RWPE2 (cell line): ENCODE measurements around the gene MEPCE.
"Not testable (repeated sequence)": the region's sequence is repeated elsewhere in the genome, so short reads cannot be mapped to it uniquely, and the experiment has no call there.

Experiments used
- ATAC-seq: fragments of 200-7000 bp; cut with Tn5 transposase; 3 replicates; pipeline ENCODE4 v1.9.1; 2021; ENCODE audit warnings: low read depth
- DNase-seq: peaks from one replicate; pipeline ENCODE4 v3.0.0-alpha.2; 2020; ENCODE audit warnings: low spot score
- H3K27ac ChIP-seq: fragments of 450-650 bp; 2 replicates; pipeline ENCODE4 v1.5.1; 2017; ENCODE audit warnings: mild to moderate bottlenecking; ENCODE audit not compliant: poor library complexity, severe bottlenecking
- H3K27me3 ChIP-seq: fragments of 250-450 bp; sonication (Bioruptor Pico); 2 replicates; pipeline ENCODE4 v1.5.1; 2021; ENCODE audit warnings: mild to moderate bottlenecking, moderate library complexity; ENCODE audit not compliant: insufficient read depth, poor library complexity, severe bottlenecking
- H3K36me3 ChIP-seq: fragments of 250-450 bp; sonication (Bioruptor Pico); 2 replicates; pipeline ENCODE4 v1.5.1; 2020; ENCODE audit warnings: low read depth, mild to moderate bottlenecking, moderate library complexity
- H3K4me1 ChIP-seq: fragments of 250-450 bp; sonication (Bioruptor Pico); 2 replicates; pipeline ENCODE4 v1.5.1; 2021; ENCODE audit warnings: mild to moderate bottlenecking, moderate library complexity; ENCODE audit not compliant: insufficient read depth, poor library complexity, severe bottlenecking
- H3K4me3 ChIP-seq: fragments of 250-450 bp; sonication (Bioruptor Pico); 2 replicates; pipeline ENCODE4 v1.5.1; 2021; ENCODE audit warnings: mild to moderate bottlenecking, moderate library complexity; ENCODE audit not compliant: severe bottlenecking
- H3K9me3 ChIP-seq: fragments of 250-450 bp; sonication (Bioruptor Pico); 2 replicates; pipeline ENCODE4 v1.5.1; 2021; ENCODE audit warnings: mild to moderate bottlenecking, moderate library complexity; ENCODE audit not compliant: severe bottlenecking
- TF ChIP-seq, protein P1 (sequence below): fragments of 450-650 bp; IDR thresholded peaks from one replicate; pipeline ENCODE4 v1.5.1; 2017; ENCODE audit warnings: mild to moderate bottlenecking, moderate library complexity; ENCODE audit not compliant: poor library complexity, severe bottlenecking

MEPCE gene

GRCh38 chr7:100438172-100438571 lies 8.5 kb downstream of the MEPCE start:
- Histone ChIP-seq H3K27me3 (no peaks in the 10 kb centered on the region), H3K9me3 (no peaks in the 10 kb centered on the region), H3K27ac (no peak overlapping the region), H3K4me3 (no peak overlapping the region), H3K4me1 (peaks cover 3% of the 10 kb centered on the region), H3K36me3 (peaks cover 21% of the 10 kb centered on the region)
- TF ChIP-seq, protein P1, sequence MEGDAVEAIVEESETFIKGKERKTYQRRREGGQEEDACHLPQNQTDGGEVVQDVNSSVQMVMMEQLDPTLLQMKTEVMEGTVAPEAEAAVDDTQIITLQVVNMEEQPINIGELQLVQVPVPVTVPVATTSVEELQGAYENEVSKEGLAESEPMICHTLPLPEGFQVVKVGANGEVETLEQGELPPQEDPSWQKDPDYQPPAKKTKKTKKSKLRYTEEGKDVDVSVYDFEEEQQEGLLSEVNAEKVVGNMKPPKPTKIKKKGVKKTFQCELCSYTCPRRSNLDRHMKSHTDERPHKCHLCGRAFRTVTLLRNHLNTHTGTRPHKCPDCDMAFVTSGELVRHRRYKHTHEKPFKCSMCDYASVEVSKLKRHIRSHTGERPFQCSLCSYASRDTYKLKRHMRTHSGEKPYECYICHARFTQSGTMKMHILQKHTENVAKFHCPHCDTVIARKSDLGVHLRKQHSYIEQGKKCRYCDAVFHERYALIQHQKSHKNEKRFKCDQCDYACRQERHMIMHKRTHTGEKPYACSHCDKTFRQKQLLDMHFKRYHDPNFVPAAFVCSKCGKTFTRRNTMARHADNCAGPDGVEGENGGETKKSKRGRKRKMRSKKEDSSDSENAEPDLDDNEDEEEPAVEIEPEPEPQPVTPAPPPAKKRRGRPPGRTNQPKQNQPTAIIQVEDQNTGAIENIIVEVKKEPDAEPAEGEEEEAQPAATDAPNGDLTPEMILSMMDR: no peak
- ATAC-seq: no peak
- DNase-seq: no peak

DNA sequence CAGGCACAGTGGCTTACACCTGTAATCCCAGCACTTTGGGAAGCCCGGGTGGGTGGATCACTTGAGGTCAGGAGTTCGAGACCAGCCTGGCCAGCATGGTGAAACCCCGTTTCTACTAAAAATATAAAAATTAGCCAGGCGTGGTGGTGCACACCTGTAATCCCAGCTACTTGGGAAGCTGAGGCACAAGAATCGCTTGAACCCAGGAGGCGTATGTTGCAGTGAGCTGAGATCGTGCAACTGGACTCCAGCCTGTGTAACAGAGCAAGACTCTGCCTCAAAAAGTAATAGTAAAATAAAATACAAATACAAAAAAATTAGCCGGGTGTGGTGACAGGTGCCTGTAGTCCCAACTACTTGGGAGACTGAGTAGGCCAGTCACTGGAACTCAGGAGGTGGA lies 9.1 kb downstream of the MEPCE start:
- ATAC-seq, H3K27ac ChIP-seq, H3K9me3 ChIP-seq, H3K4me3 ChIP-seq, H3K27me3 ChIP-seq, DNase-seq, H3K4me1 ChIP-seq: not testable (repeated sequence)
- peaks cover 16% of the 10 kb centered on the region for H3K36me3 ChIP-seq

- ATAC-seq: not testable (repeated sequence)
Observed at GRCh38 chr7:100439244-100439643, 9.6 kb downstream of the MEPCE start.

DNA sequence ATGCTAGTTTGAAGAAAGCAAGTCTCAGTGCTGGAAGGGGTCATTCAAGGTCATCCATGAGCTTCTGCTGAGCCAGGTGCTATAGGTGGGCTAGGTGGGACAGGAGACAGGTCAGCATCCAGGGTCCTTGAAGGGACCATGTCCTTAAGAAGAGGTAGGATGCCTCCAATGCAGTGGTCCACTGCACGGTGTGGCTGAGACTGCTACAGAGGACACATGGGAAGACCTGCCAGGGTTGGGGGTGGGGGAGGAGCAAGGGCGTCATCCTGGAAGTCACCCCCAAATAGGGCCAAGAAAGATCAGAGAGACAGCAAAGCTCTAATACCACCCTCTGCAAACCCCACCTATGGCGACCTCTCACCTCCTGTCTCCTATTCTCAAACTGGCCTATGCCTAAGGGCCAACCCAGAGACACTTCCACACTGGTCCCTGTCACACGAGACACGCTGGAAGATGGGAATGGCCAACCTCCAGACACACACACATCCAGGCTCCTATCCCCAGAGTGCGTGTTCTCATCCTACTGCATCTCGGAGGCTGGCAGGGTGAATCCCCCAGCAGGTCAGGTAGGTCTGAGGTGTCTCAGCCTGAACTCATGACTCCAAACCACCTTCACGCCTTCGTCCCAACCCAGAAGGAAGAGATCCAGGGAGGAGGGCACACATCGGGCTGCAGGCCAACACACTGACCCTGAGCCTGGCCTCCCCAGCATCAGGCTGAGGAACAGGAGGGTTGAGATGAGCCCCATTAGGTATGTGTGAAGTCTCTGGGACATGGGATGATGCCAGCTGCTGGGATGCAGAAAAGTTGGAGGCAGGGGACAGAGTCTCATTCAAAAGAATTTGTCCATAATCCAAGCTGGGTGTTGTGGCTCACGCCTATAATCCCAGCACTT lies 12.3 kb downstream of the MEPCE start:
- no peaks in the 10 kb centered on the region for H3K9me3 ChIP-seq
- TF ChIP-seq, protein P1: no peak
- no peak overlapping the region for H3K27ac ChIP-seq
- H3K36me3 ChIP-seq: no peaks in the 10 kb centered on the region
- no peak overlapping the region for H3K4me3 ChIP-seq
- peaks cover 4% of the 10 kb centered on the region for H3K4me1 ChIP-seq
- DNase-seq (no peak), ATAC-seq (no peak)
- no peaks in the 10 kb centered on the region for H3K27me3 ChIP-seq

More at GRCh38 chr7:100439244-100439643, 9.6 kb downstream of the MEPCE start:
- DNase-seq, H3K4me3 ChIP-seq, H3K4me1 ChIP-seq, H3K27ac ChIP-seq, H3K27me3 ChIP-seq, H3K9me3 ChIP-seq: not testable (repeated sequence)
- H3K36me3 ChIP-seq: peaks cover 11% of the 10 kb centered on the region

GRCh38 chr7:100443096-100443840 lies 13.6 kb downstream of the MEPCE start:
- peaks cover 4% of the 10 kb centered on the region for H3K4me1 ChIP-seq
- H3K27me3 ChIP-seq: no peaks in the 10 kb centered on the region
- no peaks in the 10 kb centered on the region for H3K9me3 ChIP-seq
- ATAC-seq: no peak
- TF ChIP-seq, protein P1: no peak
- no peak overlapping the region for H3K4me3 ChIP-seq
- no peak for DNase-seq
- H3K27ac ChIP-seq: no peak overlapping the region
- H3K36me3 ChIP-seq: no peaks in the 10 kb centered on the region
